Stimulated activated CD4-positive, alpha-beta T cell treated with anti-CD3 and anti-CD28 coated beads, Interleukin-2, amount 100 ng/mL, for 4 hours (primary cell): ENCODE data around the gene ISLR.
"Not testable (repeated sequence)": the region's sequence is repeated elsewhere in the genome, so short reads cannot be mapped to it uniquely, and the experiment has no call there.

ENCODE experiments used
- DNase-seq: peaks from one replicate; pipeline ENCODE4 v3.0.0-alpha.2; 2020; ENCODE audit warnings: low read depth

ISLR gene

GRCh38 chr15:74137537-74137894, 36.0 kb upstream of the ISLR start:
- DNase-seq = no peak

GRCh38 chr15:74138642-74139041, 34.9 kb upstream of the ISLR start:
- no peak for DNase-seq

DNA sequence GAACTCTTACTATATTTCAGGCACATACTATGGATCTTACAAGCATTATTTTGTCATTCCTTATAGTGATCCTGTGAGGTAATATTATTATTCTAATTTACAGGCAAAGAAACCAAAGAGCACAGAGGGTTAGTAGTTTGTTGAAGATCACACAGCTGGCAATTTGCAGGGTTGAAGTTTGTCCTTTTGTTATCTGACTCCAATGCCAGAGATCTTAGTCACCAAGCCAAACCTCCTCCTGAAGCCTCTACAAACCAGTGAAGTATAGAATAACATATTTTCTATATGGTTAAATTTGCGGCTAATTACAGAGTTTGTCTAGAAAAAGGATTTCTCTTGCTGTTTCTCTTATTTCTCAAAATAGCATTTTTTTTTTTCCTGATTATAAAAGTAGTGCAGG, 31.9 kb upstream of the ISLR start:
- no peak for DNase-seq

- DNase-seq = no peak
These were observed 29.2 kb upstream of the ISLR start for GRCh38 chr15:74144153-74144775.

DNA sequence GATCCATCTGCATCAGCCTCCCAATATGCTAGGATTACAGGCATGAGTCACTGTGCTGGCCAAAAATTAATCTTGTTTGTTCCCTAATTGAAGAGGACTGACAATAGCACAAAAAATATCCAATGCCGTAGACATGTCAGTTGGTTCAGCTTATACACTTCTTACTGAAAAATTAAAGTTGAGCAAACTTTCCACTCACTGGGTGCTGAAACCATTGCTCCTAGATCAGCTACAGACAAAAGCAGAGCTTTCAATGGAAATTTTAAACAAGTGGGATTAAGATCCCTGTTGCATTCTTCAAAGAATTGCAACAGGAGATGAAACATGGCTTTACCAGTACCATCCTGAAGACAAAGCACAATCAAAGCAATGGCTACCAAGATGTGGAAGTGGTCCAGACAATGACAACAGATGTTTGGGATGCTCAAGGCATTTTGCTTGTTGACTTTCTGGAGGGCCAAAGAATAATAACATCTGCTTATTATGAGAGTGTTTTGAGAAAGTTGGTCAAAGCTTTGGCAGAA, 27.2 kb upstream of the ISLR start:
- no peak for DNase-seq

- DNase-seq = no peak
These were observed 26.5 kb upstream of the ISLR start for GRCh38 chr15:74147051-74147450.

DNA sequence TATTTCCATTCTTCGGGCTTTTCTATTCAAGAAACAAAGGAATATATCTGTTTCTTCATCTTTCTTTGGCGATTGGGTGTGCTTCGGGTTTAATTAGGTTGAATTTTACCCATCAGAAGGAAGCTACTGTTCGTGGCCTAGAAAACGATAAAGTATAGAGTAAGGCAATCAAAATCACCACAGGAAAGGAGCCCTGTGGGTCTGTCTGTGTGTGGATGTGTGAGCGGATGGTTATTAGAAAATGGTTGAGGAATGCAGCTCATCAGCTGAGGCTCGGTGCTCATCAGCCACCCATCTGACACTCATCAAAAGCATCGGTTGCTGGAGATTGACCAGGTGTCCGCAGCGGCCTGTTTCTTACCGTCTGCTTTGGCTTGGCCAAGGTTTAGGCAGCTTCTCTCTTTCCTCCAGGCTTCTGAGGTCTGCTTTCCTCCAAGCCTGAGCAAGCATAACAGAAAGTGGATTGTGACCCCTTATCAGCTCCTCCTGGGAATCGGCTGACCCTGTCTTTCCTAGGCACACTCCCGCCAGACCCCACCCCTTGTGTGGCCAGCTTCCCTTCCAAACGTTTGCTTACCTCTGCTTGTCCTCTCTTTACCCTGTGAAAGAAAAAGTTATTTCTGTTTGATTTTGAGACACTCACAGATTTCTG, 17.6 kb upstream of the ISLR start:
- DNase-seq = no peak

GRCh38 chr15:74156678-74157411, 16.7 kb upstream of the ISLR start:
- DNase-seq = no peak

GRCh38 chr15:74157868-74158827, 15.4 kb upstream of the ISLR start:
- DNase-seq = no peak

DNA sequence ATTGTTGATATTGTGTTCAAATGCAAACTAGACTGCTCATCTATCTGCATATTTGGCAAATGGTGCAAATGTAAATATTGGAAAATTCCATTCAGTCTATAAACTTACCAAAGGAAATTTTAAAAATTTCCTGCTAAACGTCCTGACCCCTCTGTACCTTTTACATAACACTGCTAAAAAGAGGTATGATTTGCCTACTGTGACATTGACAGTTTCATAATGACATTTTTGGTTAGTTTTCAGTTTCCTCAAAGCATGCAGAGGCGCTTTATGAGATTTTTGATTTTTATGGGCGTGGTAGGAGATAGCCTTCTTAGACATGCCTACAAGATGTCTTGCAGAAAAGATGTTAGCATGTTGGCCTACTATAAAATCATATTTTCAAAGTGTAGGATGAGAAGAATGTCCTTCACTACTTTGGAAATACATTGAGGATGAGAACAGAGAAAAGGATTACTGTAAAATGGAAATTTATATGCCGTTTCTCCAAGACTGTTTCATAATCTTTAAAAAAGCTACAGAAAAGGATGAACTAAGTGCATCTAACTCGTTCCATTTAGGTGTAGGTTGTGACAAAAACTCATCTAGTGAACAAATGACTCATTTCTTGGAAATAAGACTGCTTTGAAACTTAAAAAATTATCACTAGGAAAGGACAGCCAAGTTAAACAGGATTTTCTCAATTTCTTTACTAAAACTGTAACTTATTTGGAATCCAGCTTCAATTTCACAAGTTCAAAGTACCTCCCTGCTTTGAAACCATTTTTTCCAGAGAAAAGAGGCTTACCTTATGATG, 14.5 kb upstream of the ISLR start:
- DNase-seq = no peak

DNA sequence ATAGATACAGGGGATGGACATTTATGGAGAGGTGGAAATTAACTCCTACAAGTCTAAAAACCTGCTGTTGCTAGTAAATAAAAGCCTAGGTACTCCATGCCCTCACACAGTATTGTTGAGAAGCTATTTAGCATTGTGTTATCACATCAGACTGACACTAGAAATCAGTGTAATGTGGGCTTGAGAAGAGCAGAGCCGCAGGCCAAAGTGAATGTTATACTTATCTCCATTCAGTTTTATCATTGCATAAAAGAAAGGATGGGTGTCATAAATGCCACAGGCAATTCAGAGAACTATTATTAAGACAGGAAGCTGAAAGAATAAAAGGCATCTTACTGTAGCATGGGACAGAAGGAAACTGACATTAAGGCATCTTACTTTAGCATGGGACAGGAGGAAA, 13.7 kb upstream of the ISLR start:
- no peak for DNase-seq

- not testable (repeated sequence) for DNase-seq
These were observed 13.1 kb upstream of the ISLR start for GRCh38 chr15:74160390-74160789.

DNA sequence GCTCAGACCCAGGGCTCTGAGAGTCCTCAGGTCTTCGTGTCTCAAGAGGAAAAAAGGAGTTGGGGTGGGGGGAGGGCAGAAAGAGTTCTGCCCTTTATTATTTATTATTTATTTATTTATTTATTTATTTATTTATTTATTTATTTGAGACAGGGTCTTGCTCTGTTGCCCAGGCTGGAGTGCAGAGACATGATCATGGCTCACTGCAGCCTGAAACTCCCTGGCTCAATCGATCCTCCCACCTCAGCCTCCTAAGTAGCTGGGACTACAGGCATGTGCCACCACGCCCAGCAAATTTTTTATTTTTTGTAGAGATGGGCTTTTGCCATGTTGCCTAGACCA, 11.3 kb upstream of the ISLR start:
- not testable (repeated sequence) for DNase-seq

GRCh38 chr15:74165461-74165860, 8.0 kb upstream of the ISLR start:
- no peak for DNase-seq

GRCh38 chr15:74167891-74168331, 5.6 kb upstream of the ISLR start:
- no peak for DNase-seq

GRCh38 chr15:74168711-74169126, 4.8 kb upstream of the ISLR start:
- no peak for DNase-seq

DNA sequence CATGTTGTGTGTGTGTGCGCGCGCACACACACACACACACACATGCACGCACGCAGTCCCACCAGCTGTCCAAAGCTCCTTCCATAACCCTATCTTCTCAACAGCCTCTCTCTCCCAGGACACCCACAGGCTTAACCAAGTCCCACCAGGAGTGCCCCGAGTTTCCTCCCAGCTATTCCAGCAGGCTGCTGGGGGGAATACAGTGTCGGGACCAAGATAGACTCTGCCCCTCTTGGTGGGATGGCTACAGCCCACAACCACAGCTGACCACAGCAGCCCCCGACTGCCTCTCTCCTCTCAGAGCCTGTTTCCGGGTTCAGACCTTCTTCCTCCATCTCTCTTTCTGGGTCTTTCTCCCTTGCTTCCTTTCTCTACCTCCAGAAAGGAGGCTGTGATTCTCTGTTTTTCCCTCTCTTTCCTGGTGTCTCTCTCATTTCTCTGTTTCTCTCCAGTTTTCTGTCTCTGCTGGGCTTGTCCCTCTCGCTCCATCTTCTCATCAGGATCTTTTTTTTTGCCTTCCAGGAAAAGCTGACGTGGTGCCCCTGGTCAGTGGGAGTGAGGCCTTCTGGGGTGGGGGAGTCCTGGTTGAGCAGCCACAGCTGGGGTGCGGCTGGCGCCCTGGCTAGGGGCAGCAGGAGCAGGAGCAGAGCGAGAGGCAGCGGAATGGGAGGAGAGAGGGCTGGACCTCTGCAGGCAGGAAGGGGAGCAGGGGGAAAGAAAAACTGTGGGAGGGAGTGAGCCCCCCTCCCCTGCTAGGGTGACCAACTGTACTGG, 3.3 kb upstream of the ISLR start:
- DNase-seq = no peak

DNA sequence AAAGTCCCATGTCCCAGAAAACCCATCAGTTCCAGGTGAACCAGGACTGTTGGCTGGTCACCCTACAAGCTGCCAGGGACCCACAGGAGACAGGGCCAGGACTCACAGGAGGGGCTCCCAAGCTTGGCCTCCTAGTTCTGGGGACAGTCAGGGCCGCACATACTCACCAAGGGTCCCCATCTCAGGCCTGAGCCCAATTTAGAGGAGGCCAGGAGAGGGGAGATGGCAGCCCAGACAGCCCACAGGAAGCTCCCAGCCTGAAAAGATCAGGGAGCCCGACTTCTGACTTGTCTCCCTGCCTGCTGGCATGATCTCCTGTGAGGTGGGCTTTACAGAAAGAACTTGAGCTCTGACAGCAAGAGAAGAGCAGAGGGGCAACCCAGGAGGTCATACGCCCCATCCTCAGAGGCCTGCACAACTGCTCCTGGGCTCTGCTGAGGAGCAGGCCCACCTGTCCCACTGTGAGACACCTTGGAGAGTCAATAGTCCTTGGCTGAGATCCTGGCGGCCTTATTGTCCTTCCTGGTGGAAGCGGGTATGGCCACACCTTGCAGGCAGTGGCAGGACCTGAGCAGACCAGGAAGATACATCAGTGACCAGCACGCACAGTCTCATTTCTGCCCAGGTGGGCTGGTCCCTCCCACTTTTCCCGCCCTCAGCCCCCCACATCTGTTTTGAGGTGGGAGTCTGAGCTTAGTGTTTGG, 2.5 kb upstream of the ISLR start:
- DNase-seq = no peak

GRCh38 chr15:74171965-74172541, 1.5 kb upstream of the ISLR start:
- DNase-seq = no peak
